Fibroblast of villous mesenchyme (primary cell): ENCODE results near the gene TSC2. TPM values are rescaled to one million over a fixed set of nuclear protein-coding genes. Genes with fewer than 3 reads are reported as not detected.

Source experiments
- DNase-seq: peaks from one replicate; pipeline ENCODE4 v3.0.0-alpha.2; 2010; ENCODE audit warnings: low read depth
- H3K4me3 ChIP-seq: 2 replicates; pipeline ENCODE4 v1.5.1; 2011; ENCODE audit warnings: low read depth, mild to moderate bottlenecking, low read length
- CTCF ChIP-seq: IDR thresholded peaks from 2 replicates; pipeline ENCODE4 v1.5.1; 2012; ENCODE audit warnings: low read depth, mild to moderate bottlenecking, low read length; ENCODE audit not compliant: insufficient read depth
- total RNA-seq: library from RNA; depleted of rRNA; stranded (reverse); fragments of >200 nt; gene quantifications from 2 replicates; pipeline ENCODE4 v1.2.3, GENCODE V29; 2012

Gene TSC2
- total RNA-seq, 1 donor = 62.6 TPM

GRCh38 chr16:2037647-2038381 is 10.0 kb upstream of the TSC2 start:
- H3K4me3 ChIP-seq = no peak overlapping the region
- no peak for TF ChIP-seq CTCF
- no peak for DNase-seq

GRCh38 chr16:2038382-2039231 is 9.2 kb upstream of the TSC2 start:
- no peak for DNase-seq
- H3K4me3 ChIP-seq = no peak overlapping the region
- no peak for TF ChIP-seq CTCF

- DNase-seq = peak; percentile 98
- H3K4me3 ChIP-seq = no peak overlapping the region
- TF ChIP-seq CTCF = no peak
Observed at GRCh38 chr16:2039274-2040031, 8.3 kb upstream of the TSC2 start.

- no peak overlapping the region for H3K4me3 ChIP-seq
- no peak for DNase-seq
- TF ChIP-seq CTCF = no peak
Observed at GRCh38 chr16:2040041-2040786, 7.6 kb upstream of the TSC2 start.

GRCh38 chr16:2040787-2041522 is 6.8 kb upstream of the TSC2 start:
- no peak for TF ChIP-seq CTCF
- DNase-seq = no peak
- no peak overlapping the region for H3K4me3 ChIP-seq
